ENCODE data around the gene MEIOSIN. TPM values are rescaled to one million over a fixed set of nuclear protein-coding genes. Genes with fewer than 3 reads are reported as not detected.

Gene MEIOSIN
- total and polyA plus RNA-seq, 9 of the 15 experiments (the other 6 are each of a cell fraction or from before 2014, with no cell fraction given) = 0.06 to 2.0 (median 0.76) TPM

DNA sequence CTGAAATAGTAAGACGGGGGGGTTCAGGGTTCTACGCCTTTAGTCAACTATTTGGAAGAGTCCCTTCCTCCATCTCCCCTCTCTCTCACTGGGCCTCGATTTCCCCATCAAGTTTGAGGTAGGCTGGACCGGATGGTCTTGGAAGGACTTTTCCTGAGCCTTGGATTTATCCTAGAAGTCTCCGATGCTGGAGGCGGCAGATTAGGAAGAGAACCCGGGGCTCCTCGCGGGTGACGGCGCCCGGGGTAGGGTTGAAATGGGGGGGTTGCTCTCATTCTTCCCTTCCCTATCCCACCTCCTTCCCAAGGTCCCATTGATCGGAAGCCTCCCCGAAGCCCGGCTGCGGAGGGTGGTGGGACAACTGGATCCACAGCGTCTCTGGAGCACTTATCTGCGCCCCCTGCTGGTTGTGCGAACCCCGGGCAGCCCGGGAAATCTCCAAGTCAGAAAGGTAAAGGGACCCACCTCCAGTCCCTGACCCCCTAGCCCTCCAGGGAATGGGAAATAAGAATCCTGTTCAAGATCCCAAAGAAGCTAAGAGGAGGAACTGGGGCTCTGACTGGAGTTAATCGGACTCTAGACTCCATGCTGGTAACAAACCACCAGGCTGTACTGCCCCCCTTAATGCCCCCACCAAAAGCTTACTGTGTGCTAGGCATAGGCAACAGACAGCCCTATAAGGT, 40.0 kb upstream of the MEIOSIN start:
- Histone ChIP-seq H3K9me1 (ENCODE audit: control insufficient read depth, insufficient read depth, low read length) (no peaks in the 10 kb centered on the region), H3K9ac (ENCODE audit: insufficient read depth in 1 of 2, low read depth in 2 of 2, low read length in 2 of 2) (peak overlapping the region; percentile 84 to 94), H4K20me1 (replicated peaks; ENCODE audit: control insufficient read depth, insufficient read depth, low read length) (0 out of 2 replicates have a peak, but pooled peaks cover 2% of the 10 kb centered on the region), H3K36me3 (ENCODE audit: control insufficient read depth, insufficient read depth, low read length) (peaks cover 57% of the 10 kb centered on the region), H3K79me2 (ENCODE audit: control insufficient read depth, insufficient read depth, low read length) (peaks cover 43% of the 10 kb centered on the region), H3K9me3 (replicated peaks; ENCODE audit: control insufficient read depth, insufficient read depth, low read depth, low read length) (no peaks in the 10 kb centered on the region), H3K27me3 (ENCODE audit: control insufficient read depth in 2 of 2, insufficient read depth in 2 of 2, low read length in 2 of 2) (no peaks in the 10 kb centered on the region), H2AFZ (ENCODE audit: low read depth, low read length) (peak overlapping the region; percentile 76), H3K27ac (ENCODE audit: extremely low read depth, low read depth, low read length) (peak overlapping the region; percentile 91), H3K4me1 (replicated peaks in 1 of 2; ENCODE audit: control insufficient read depth in 2 of 2, insufficient read depth in 2 of 2, low read length in 2 of 2) (peaks cover 13 to 17% of the 10 kb centered on the region in 2 experiments; a peak in 4 of 5 replicates), H3K4me2 (ENCODE audit: insufficient read depth, low read length) (peak overlapping the region; percentile 97), H3K4me3 (peak overlapping the region; percentile 78)
- intact Hi-C loops (cut with micrococcal nuclease) = no loop called here
- ChIA-PET CTCF (ENCODE audit: low intra/inter-chr PET ratio) (interaction anchor here (0.5 to 0.7 kb wide), 2 partner anchors 12 to 24 kb away, joined by 3 read pairs; no protein-coding TSS in a partner anchor), POLR2A (interaction anchor here (0.6 to 3.2 kb wide), 11 partner anchors 10 to 171 kb away, joined by 3 to 30 read pairs (median 11); partner anchors contain the start of genes FBXO46 and SIX5)
- FAIRE-seq (no peak), ATAC-seq (peak; percentile 48), DNase-seq (ENCODE audit: extremely low read depth in 1 of 4, low spot score in 3 of 4) (peak; percentile 76 to 86 (median 78))
- WGBS (ENCODE audit: insufficient coverage, low coverage, missing lambda C conversion rate) = 0% methylated on average over 21 of the region's 22 CpGs
- BruUV-seq (replicated peaks) = no TSS peak
- in situ Hi-C loops (cut with MboI) = no loop called here
- TF ChIP-seq, protein P1, sequence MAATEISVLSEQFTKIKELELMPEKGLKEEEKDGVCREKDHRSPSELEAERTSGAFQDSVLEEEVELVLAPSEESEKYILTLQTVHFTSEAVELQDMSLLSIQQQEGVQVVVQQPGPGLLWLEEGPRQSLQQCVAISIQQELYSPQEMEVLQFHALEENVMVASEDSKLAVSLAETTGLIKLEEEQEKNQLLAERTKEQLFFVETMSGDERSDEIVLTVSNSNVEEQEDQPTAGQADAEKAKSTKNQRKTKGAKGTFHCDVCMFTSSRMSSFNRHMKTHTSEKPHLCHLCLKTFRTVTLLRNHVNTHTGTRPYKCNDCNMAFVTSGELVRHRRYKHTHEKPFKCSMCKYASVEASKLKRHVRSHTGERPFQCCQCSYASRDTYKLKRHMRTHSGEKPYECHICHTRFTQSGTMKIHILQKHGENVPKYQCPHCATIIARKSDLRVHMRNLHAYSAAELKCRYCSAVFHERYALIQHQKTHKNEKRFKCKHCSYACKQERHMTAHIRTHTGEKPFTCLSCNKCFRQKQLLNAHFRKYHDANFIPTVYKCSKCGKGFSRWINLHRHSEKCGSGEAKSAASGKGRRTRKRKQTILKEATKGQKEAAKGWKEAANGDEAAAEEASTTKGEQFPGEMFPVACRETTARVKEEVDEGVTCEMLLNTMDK (IDR thresholded peaks at IDR 0.05; ENCODE audit: borderline replicate concordance, insufficient read depth, low read depth, low read length, poor library complexity, severe bottlenecking) = peak; percentile 64
- TF ChIP-seq, protein P2, sequence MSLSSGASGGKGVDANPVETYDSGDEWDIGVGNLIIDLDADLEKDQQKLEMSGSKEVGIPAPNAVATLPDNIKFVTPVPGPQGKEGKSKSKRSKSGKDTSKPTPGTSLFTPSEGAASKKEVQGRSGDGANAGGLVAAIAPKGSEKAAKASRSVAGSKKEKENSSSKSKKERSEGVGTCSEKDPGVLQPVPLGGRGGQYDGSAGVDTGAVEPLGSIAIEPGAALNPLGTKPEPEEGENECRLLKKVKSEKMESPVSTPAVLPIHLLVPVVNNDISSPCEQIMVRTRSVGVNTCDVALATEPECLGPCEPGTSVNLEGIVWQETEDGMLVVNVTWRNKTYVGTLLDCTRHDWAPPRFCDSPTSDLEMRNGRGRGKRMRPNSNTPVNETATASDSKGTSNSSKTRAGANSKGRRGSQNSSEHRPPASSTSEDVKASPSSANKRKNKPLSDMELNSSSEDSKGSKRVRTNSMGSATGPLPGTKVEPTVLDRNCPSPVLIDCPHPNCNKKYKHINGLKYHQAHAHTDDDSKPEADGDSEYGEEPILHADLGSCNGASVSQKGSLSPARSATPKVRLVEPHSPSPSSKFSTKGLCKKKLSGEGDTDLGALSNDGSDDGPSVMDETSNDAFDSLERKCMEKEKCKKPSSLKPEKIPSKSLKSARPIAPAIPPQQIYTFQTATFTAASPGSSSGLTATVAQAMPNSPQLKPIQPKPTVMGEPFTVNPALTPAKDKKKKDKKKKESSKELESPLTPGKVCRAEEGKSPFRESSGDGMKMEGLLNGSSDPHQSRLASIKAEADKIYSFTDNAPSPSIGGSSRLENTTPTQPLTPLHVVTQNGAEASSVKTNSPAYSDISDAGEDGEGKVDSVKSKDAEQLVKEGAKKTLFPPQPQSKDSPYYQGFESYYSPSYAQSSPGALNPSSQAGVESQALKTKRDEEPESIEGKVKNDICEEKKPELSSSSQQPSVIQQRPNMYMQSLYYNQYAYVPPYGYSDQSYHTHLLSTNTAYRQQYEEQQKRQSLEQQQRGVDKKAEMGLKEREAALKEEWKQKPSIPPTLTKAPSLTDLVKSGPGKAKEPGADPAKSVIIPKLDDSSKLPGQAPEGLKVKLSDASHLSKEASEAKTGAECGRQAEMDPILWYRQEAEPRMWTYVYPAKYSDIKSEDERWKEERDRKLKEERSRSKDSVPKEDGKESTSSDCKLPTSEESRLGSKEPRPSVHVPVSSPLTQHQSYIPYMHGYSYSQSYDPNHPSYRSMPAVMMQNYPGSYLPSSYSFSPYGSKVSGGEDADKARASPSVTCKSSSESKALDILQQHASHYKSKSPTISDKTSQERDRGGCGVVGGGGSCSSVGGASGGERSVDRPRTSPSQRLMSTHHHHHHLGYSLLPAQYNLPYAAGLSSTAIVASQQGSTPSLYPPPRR (CRISPR knock-in tag; IDR thresholded peaks at IDR 0.05; ENCODE audit: borderline replicate concordance) = peak; percentile 66; the same call in 1 of the 2 replicates
- 0 out of 2 replicates have a peak, but pooled peaks have one; percentile 28 for TF ChIP-seq KLF16 (IDR thresholded peaks at IDR 0.05)
- TF ChIP-seq SRF (CRISPR knock-in tag; IDR thresholded peaks at IDR 0.05) = peak in 1 of 2 experiments; percentile 49; a peak in 1 of 4 replicates
- TF ChIP-seq NBN (IDR thresholded peaks at IDR 0.05; ENCODE audit: low read depth) = no peak
- TF ChIP-seq, protein P3, sequence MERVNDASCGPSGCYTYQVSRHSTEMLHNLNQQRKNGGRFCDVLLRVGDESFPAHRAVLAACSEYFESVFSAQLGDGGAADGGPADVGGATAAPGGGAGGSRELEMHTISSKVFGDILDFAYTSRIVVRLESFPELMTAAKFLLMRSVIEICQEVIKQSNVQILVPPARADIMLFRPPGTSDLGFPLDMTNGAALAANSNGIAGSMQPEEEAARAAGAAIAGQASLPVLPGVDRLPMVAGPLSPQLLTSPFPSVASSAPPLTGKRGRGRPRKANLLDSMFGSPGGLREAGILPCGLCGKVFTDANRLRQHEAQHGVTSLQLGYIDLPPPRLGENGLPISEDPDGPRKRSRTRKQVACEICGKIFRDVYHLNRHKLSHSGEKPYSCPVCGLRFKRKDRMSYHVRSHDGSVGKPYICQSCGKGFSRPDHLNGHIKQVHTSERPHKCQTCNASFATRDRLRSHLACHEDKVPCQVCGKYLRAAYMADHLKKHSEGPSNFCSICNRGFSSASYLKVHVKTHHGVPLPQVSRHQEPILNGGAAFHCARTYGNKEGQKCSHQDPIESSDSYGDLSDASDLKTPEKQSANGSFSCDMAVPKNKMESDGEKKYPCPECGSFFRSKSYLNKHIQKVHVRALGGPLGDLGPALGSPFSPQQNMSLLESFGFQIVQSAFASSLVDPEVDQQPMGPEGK (CRISPR knock-in tag; IDR thresholded peaks at IDR 0.05; ENCODE audit: borderline replicate concordance) = no peak
- TF ChIP-seq RCOR1 (IDR thresholded peaks at IDR 0.05; ENCODE audit: borderline replicate concordance in 1 of 2, low read depth in 2 of 2, low read length in 2 of 2) = 0 out of 4 replicates have a peak, but pooled peaks of 1 of the 2 experiments have one; percentile 12
- peak; percentile 10; the same call in 1 of the 2 replicates for TF ChIP-seq ATF7 (IDR thresholded peaks at IDR 0.05)
- TF ChIP-seq YY1 (IDR thresholded peaks at IDR 0.05; ENCODE audit: borderline replicate concordance in 1 of 3, control insufficient read depth in 1 of 3, extremely low read depth in 1 of 3, insufficient read depth in 3 of 3, insufficient read length in 1 of 3, insufficient replicate concordance in 2 of 3, low read depth in 1 of 3, low read length in 2 of 3) = peak in 1 of 3 experiments; percentile 23
